BE2C (cell line): ENCODE measurements around the gene FUNDC2.

Source experiments
- DNase-seq: peaks from one replicate; pipeline ENCODE4 v3.0.0-alpha.2; 2020
- H3K27me3 ChIP-seq: fragments of 250-450 bp; sonication (Bioruptor Pico); 2 replicates; pipeline ENCODE4 v1.5.1; 2020; ENCODE audit warnings: mild to moderate bottlenecking
- H3K36me3 ChIP-seq: fragments of 250-450 bp; sonication (Bioruptor Pico); 2 replicates; pipeline ENCODE4 v1.5.1; 2020; ENCODE audit warnings: mild to moderate bottlenecking
- H3K4me1 ChIP-seq: fragments of 250-450 bp; sonication (Bioruptor Pico); 2 replicates; pipeline ENCODE4 v1.5.1; 2020
- H3K4me3 ChIP-seq: 2 replicates; pipeline ENCODE4 v1.5.1; 2011; ENCODE audit warnings: low read depth, low read length
- H3K9me3 ChIP-seq: fragments of 250-450 bp; sonication (Bioruptor Pico); 2 replicates; pipeline ENCODE4 v1.5.1; 2020
- TF ChIP-seq, protein P1 (sequence below): IDR thresholded peaks from 2 replicates; pipeline ENCODE4 v1.5.1; 2012; ENCODE audit warnings: mild to moderate bottlenecking, low read depth, low read length

FUNDC2 gene

DNA sequence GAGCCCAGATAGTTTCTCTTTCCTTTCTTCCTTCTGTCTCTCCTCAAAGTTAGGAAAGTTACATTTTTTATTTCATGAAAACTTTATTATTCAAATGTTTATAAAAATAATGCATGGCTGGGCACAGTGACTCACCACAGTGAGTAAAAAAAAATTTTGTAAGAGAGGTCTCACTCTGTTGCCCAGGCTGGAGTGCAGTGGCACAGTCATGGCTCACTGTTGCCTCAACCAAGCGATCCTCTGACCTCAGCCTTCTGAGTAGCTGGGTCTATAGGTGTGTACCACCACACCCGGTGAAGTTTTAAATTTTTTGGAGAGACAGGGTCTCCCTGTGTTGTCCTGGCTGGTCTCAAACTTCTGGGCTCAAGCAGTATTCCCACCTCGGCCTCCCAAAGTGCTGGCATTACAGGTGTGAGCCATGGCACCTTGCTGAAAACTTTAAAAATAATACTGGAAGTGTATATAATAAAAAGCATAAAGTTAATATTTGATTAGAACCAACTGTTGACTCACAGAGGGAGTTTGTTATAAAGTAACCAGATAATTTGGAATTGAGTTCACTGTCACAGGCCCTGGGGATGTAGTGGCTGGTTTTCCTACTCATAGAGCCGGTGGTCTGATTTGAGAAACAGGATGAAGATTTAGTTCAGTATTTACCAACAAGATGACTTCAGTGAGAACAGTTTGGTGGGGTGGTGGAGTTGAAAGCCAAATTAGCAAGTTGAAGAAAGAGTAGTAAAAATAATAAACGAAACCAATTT lies 26.3 kb downstream of the FUNDC2 start:
- H3K36me3 ChIP-seq: peaks cover 3% of the 10 kb centered on the region; the same call in 1 of the 2 replicates
- no peaks in the 10 kb centered on the region for H3K4me1 ChIP-seq
- TF ChIP-seq, protein P1, sequence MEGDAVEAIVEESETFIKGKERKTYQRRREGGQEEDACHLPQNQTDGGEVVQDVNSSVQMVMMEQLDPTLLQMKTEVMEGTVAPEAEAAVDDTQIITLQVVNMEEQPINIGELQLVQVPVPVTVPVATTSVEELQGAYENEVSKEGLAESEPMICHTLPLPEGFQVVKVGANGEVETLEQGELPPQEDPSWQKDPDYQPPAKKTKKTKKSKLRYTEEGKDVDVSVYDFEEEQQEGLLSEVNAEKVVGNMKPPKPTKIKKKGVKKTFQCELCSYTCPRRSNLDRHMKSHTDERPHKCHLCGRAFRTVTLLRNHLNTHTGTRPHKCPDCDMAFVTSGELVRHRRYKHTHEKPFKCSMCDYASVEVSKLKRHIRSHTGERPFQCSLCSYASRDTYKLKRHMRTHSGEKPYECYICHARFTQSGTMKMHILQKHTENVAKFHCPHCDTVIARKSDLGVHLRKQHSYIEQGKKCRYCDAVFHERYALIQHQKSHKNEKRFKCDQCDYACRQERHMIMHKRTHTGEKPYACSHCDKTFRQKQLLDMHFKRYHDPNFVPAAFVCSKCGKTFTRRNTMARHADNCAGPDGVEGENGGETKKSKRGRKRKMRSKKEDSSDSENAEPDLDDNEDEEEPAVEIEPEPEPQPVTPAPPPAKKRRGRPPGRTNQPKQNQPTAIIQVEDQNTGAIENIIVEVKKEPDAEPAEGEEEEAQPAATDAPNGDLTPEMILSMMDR: no peak
- DNase-seq: no peak
- H3K4me3 ChIP-seq: no peak overlapping the region
- H3K27me3 ChIP-seq: no peaks in the 10 kb centered on the region
- H3K9me3 ChIP-seq: no peaks in the 10 kb centered on the region

DNA sequence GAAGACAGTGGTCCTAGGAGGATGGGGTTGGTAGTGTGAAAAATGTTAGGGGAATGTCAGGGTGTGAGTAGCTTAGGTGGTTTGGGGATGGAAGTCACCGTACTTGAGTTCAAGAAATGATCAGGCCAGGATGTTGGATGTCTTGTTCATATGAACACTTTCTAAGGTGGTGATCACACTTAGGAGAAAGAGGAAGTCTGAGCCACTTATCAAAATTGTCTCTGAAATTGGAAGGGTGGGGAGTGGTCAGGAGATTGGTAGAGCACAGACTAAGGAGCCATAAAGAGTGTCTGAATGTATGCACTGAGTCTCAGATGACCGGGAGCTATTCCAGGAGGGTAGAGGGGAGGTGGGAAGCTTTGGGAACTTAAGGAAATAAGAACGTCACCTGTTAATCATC lies 27.0 kb downstream of the FUNDC2 start:
- TF ChIP-seq, protein P1: no peak
- Histone ChIP-seq H3K4me1 (no peaks in the 10 kb centered on the region), H3K27me3 (no peaks in the 10 kb centered on the region), H3K4me3 (no peak overlapping the region), H3K36me3 (peaks cover 3% of the 10 kb centered on the region; the same call in 1 of the 2 replicates), H3K9me3 (no peaks in the 10 kb centered on the region)
- no peak for DNase-seq

DNA sequence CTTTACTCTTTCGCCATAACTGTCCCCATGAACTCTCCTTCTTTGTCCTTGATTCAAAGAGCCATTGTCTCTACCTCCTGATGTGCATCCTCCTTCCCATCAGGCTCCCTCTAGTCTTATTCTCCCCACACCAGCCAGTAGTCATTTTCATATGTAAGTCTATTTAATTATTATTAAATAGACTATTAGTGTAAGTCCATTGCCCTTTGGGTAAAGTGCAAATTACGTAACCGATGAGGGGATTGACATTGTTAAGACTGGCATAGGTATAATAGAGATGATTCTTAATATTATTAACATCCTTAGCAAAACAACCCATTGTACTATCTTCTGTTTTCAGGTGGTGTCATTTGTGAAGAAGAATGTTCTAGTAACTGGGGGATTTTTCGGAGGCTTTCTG lies 27.6 kb downstream of the FUNDC2 start:
- H3K9me3 ChIP-seq: no peaks in the 10 kb centered on the region
- H3K4me1 ChIP-seq: no peaks in the 10 kb centered on the region
- peaks cover 3% of the 10 kb centered on the region; the same call in 1 of the 2 replicates for H3K36me3 ChIP-seq
- H3K4me3 ChIP-seq: no peak overlapping the region
- TF ChIP-seq, protein P1: no peak
- no peaks in the 10 kb centered on the region for H3K27me3 ChIP-seq
- no peak for DNase-seq

DNA sequence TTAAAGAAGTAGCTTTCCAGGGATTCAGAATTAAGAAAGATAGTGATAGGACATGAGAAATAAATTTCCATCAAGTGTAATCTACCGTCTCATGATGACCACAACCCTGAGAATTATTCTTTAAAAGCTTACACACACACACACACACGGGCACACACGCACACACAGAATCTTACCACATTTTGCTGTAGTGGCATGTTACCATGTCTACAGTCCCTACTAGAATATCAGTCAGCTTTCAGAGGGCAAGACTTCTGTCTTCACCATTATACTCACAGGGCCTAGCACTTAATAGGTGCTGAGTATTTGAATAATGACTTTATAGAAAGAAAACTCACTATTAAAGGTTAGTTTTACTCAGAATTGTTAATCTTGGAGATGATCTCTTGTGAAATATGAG lies 28.9 kb downstream of the FUNDC2 start:
- H3K9me3 ChIP-seq: no peaks in the 10 kb centered on the region
- no peaks in the 10 kb centered on the region for H3K4me1 ChIP-seq
- H3K4me3 ChIP-seq: no peak overlapping the region
- DNase-seq: no peak
- no peaks in the 10 kb centered on the region for H3K27me3 ChIP-seq
- H3K36me3 ChIP-seq: peaks cover 3% of the 10 kb centered on the region; the same call in 1 of the 2 replicates
- TF ChIP-seq, protein P1: no peak

DNA sequence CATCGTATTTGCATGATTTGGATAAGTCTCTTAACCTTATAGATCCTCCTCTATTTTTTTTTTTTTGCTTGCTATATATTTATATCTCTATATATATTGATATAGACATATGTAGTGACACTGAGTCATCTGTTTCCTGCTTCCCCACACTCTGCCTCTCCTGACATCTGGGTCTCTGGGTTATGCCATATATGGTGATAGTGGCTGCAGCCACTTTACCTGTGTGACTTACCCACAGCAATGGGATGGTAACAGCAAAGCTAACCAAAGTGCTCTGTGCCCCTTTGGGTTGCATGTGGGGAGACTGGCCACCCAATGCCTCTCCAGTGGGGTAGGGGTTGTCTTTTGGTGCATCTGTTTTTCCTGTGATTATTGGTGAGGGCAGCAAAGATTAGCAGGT lies 29.8 kb downstream of the FUNDC2 start:
- no peak overlapping the region for H3K4me3 ChIP-seq
- H3K36me3 ChIP-seq: peaks cover 3% of the 10 kb centered on the region; the same call in 1 of the 2 replicates
- DNase-seq: no peak
- H3K4me1 ChIP-seq: no peaks in the 10 kb centered on the region
- H3K9me3 ChIP-seq: no peaks in the 10 kb centered on the region
- TF ChIP-seq, protein P1: no peak
- no peaks in the 10 kb centered on the region for H3K27me3 ChIP-seq

DNA sequence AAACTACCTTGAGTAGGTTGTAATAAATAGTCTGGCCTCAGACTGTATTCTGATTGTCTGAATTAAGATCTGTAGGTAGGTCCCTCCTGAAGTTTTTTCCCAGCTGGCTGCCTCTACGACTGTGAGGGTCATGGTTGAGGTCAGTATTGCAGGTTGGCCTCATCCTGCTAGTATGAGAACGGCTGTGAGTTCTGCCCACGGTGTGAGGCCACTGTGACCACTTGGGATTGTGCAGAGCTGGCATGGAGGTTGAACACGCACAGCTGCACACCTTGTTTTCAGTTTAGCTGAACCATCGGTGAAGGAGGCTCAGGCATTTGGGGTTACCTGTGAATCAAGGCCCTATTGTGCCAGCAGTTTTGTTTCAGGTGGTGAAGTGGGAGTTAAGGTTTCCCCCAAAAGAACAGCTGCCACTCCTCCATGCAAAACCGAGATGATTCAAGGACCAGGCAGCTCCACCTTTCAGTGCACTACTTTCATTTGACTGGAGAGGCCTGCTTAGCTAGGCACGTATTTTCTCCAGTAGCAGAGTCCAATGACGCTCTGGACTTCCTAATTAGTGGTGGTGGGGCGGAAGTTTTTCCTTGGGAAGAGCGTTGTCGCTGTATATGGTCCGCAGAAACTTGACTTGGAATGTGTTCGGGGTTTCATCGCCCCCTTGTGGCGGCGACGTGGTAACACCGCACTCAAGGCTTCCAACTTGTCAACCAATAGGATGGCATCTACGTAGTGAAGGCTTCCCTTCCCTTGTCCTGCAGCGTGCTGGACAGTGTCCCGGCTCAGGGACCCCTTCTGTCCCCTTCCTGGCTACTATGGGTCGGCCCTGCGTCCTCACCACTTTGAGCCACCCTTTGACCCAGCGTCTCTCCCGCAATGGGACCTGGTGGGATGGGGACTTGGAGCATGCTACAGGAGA lies 30.5 kb downstream of the FUNDC2 start:
- H3K4me3 ChIP-seq: peak overlapping the region; percentile 35
- peak; percentile 56 for DNase-seq
- TF ChIP-seq, protein P1: peak; percentile 72

More for the DNA sequence above, 30.5 kb downstream of the FUNDC2 start:
- no peaks in the 10 kb centered on the region for H3K4me1 ChIP-seq
- H3K36me3 ChIP-seq: no peaks in the 10 kb centered on the region; the same call in 1 of the 2 replicates
- no peaks in the 10 kb centered on the region for H3K27me3 ChIP-seq
- H3K9me3 ChIP-seq: no peaks in the 10 kb centered on the region
